ENCODE data around the gene TUBA3E.
"Not testable (repeated sequence)": the region's sequence is repeated elsewhere in the genome, so short reads cannot be mapped to it uniquely, and the experiment has no call there.

- not testable (repeated sequence) for TF ChIP-seq CTCF (conservative IDR thresholded peaks at IDR 0.05 in 1 of 2, IDR thresholded peaks at IDR 0.05 in 1 of 2; ENCODE audit: low read depth in 1 of 2, low read length in 2 of 2); EZH2 (IDR thresholded peaks at IDR 0.05; ENCODE audit: low read length, missing control alignments)
These were observed 15.3 kb downstream of the TUBA3E start for GRCh38 chr2:130182826-130183511.

All from fibroblast of lung (primary cell).